ENCODE data around the gene TMPRSS6. TPM values are rescaled to one million over a fixed set of nuclear protein-coding genes. Genes with fewer than 3 reads are reported as not detected.

The TMPRSS6 gene
- total and polyA plus RNA-seq, 2 of the 8 experiments (the other 6 are each of a cell fraction or from before 2014, with no cell fraction given): 0.02 TPM; not detected in 1

DNA sequence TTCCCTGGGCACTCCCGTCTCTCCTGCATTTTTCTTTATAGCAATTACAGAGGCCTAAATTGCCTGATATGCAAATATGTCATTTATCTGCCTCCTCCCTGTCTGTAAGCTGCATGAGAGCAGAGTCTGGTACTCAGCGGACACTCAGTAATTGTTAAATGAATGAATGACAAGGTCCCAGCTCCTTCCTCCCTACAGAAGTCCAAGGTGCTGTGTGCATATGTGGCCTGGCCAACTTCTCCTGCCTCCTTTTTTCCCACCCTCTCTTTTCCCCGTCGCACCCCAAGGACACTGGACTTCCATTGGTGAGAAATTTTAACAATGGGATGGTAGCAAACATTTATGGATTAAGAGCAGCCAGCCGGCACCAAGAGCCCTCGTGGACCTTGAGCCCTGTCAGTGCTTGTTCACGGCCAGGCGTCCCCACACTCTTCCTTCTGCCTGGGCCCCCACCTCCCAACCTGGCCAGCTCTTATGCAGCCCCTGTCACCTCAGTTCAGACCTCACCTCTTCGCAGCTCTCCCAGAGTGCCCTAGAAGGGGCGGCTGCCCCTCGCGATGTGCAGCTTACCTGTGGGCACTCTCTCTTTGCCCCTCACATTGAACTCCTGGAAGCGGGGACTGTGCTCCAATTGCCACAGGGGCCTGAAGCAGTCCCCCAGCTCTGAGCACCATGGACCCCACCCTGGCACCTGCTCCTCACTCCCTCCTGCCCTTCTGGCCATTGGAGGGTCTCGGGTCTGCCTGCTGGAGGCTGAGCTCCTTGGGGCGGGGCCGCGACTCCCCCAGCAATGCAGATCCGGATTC lies 1.5 kb downstream of the TMPRSS6 start:
- no peak overlapping the region for H3K14ac ChIP-seq (ENCODE audit: insufficient read length)
- H3K4me2 ChIP-seq (ENCODE audit: insufficient read depth in 1 of 2, low read depth in 2 of 2, low read length in 2 of 2): no peak overlapping the region
- no peak overlapping the region for H2BK120ac ChIP-seq (replicated peaks; ENCODE audit: low read depth, low read length)
- TF ChIP-seq GTF2F1 (IDR thresholded peaks at IDR 0.05; ENCODE audit: borderline replicate concordance, low read depth, low read length) (no peak), SUZ12 (IDR thresholded peaks at IDR 0.05; ENCODE audit: low read length) (no peak), FOSL1 (IDR thresholded peaks at IDR 0.05; ENCODE audit: insufficient read depth, low read depth, low read length) (no peak), RNF2 (IDR thresholded peaks at IDR 0.05; ENCODE audit: borderline replicate concordance, low read depth, low read length, missing control alignments, poor library complexity, severe bottlenecking) (no peak), RAD21 (IDR thresholded peaks at IDR 0.05 in 1 of 2, conservative IDR thresholded peaks at IDR 0.05 in 1 of 2; ENCODE audit: low read depth in 2 of 2, low read length in 2 of 2) (no peak), SP4 (IDR thresholded peaks at IDR 0.05; ENCODE audit: low read length) (no peak), JUN (IDR thresholded peaks at IDR 0.05; ENCODE audit: low read depth, low read length) (no peak), E2F6 (IDR thresholded peaks at IDR 0.05) (no peak), JUND (IDR thresholded peaks at IDR 0.05; ENCODE audit: low read length) (no peak), KDM5A (IDR thresholded peaks at IDR 0.05; ENCODE audit: low read length) (no peak), POU5F1 (IDR thresholded peaks at IDR 0.05; ENCODE audit: low read depth, low read length) (no peak)

More for the DNA sequence above, 1.5 kb downstream of the TMPRSS6 start:
- peaks cover 6% of the 10 kb centered on the region; the same call in 1 of the 2 replicates for H3K23me2 ChIP-seq (ENCODE audit: low read depth, low read length)
- H3K4me1 ChIP-seq (replicated peaks in 1 of 4; ENCODE audit: control insufficient read depth in 3 of 4, insufficient read depth in 4 of 4, low read length in 3 of 4): peaks cover 0 to 5% (median under 1%) of the 10 kb centered on the region in 4 experiments; a peak in 2 of 7 replicates
- H4K8ac ChIP-seq (ENCODE audit: extremely low read depth, insufficient read depth, low read length): peak overlapping the region; percentile 71
- H3K4ac ChIP-seq (replicated peaks; ENCODE audit: insufficient read length, low read depth, low read length): no peak overlapping the region
- peaks cover 0 to 2% (median 0%) of the 10 kb centered on the region in 4 experiments; a peak in 1 of 7 replicates for H3K27me3 ChIP-seq (replicated peaks in 1 of 4; ENCODE audit: control insufficient read depth in 3 of 4, extremely low read depth in 1 of 4, insufficient read depth in 3 of 4, low read length in 3 of 4)
- no peaks in the 10 kb centered on the region for H3K79me1 ChIP-seq (ENCODE audit: low read depth, low read length)
- no peak overlapping the region for H3K23ac ChIP-seq (ENCODE audit: insufficient read length)
- no peak overlapping the region for H2BK15ac ChIP-seq (ENCODE audit: low read length)
- no peaks in the 10 kb centered on the region for H3K36me3 ChIP-seq (ENCODE audit: control insufficient read depth in 2 of 4, insufficient read depth in 4 of 4, low read length in 3 of 4)
- no peak overlapping the region for H3K4me3 ChIP-seq (ENCODE audit: extremely low read depth in 1 of 4, insufficient read depth in 2 of 4, low read depth in 3 of 4, low read length in 4 of 4)
- no peak overlapping the region for H4K5ac ChIP-seq (ENCODE audit: insufficient read length, low read depth, low read length)
- H3K79me2 ChIP-seq (ENCODE audit: control insufficient read depth in 1 of 2, insufficient read depth in 2 of 2, low read length in 2 of 2): no peaks in the 10 kb centered on the region
- H3K9me3 ChIP-seq (ENCODE audit: insufficient read depth in 2 of 2, low read depth in 1 of 2, low read length in 1 of 2): no peaks in the 10 kb centered on the region
- no peak overlapping the region for H2AK5ac ChIP-seq (ENCODE audit: low read depth, low read length)
- no peak overlapping the region for H4K91ac ChIP-seq (replicated peaks; ENCODE audit: insufficient read length, low read length)
- H2BK5ac ChIP-seq (ENCODE audit: low read depth, low read length): no peak overlapping the region
- no peak overlapping the region for H3K27ac ChIP-seq (ENCODE audit: low read depth, low read length)
- no peak overlapping the region for H3K18ac ChIP-seq (ENCODE audit: extremely low read depth, low read length)
- H4K20me1 ChIP-seq (replicated peaks in 1 of 2; ENCODE audit: control insufficient read depth in 1 of 2, insufficient read depth in 2 of 2, low read length in 2 of 2): peaks cover 0 to 3% of the 10 kb centered on the region in 2 experiments
- H3K9ac ChIP-seq (replicated peaks in 1 of 4; ENCODE audit: extremely low read depth in 1 of 4, low read depth in 3 of 4, low read length in 3 of 4): no peak overlapping the region
- H2AFZ ChIP-seq (ENCODE audit: low read length): no peak overlapping the region
- H2BK20ac ChIP-seq (ENCODE audit: low read length): no peak overlapping the region
- FAIRE-seq: no peak
- ChIA-PET POLR2A (ENCODE audit: partially characterized antibody) (interaction anchor here (0.6 kb wide), 1 partner anchor 8 kb away, joined by 3 read pairs; no protein-coding TSS in a partner anchor), CTCF (ENCODE audit: partially characterized antibody) (interaction anchor here (1.0 to 1.2 kb wide), 3 partner anchors 10 to 17 kb away, joined by 3 read pairs; no protein-coding TSS in a partner anchor)
- 88% methylated on average over 18 of the region's 18 CpGs; no CpG with 5 or more reads in 1 of the 2 experiments for WGBS, 2 experiments (ENCODE audit: extremely low coverage in 1 of 2, insufficient coverage in 1 of 2, insufficient read length in 1 of 2, insufficient replicate concordance in 2 of 2, low coverage in 1 of 2, low lambda C conversion rate in 2 of 2, missing lambda C conversion rate in 1 of 2)
- no peak for DNase-seq (ENCODE audit: low read depth in 1 of 2, low spot score in 2 of 2)
- H2BK12ac ChIP-seq (ENCODE audit: low read depth, low read length): no peak overlapping the region
- H3K56ac ChIP-seq (replicated peaks; ENCODE audit: insufficient read length, low read depth, low read length): no peak overlapping the region
